ENCODE data around the gene C6orf62. TPM values are rescaled to one million over a fixed set of nuclear protein-coding genes. Genes with fewer than 3 reads are reported as not detected.

The C6orf62 gene
- total RNA-seq (2012; rRNA removed) (50.7 and 65.3 TPM in 2 replicates), polyA plus RNA-seq (2012; rRNA removed) (37.4 and 47.5 TPM in 2 replicates), Bru-seq, nascent RNA (percentile 97 among the genes with signal in this experiment), BruChase-seq, experiment 1, labeled RNA remaining after a 6-hour chase (percentile 97 among the genes with signal in this experiment), BruChase-seq, experiment 2, labeled RNA remaining after a 2-hour chase (percentile 97 among the genes with signal in this experiment)
- 13.9 and 19.9 TPM in 2 replicates for polyA plus RNA-seq (2012; cell fraction: cytosol; rRNA removed)
- polyA plus RNA-seq (2012; cell fraction: nucleus; rRNA removed; ENCODE audit: low replicate concordance) = 15.9 and 35.5 TPM in 2 replicates
- long read RNA-seq, full-length matches to known transcripts = 33 of 38 reads
- long read RNA-seq, partial matches to known transcripts = 2 of 38 reads
- long read RNA-seq, other reads (novel, unspliced or antisense) = 3 of 38 reads

DNA sequence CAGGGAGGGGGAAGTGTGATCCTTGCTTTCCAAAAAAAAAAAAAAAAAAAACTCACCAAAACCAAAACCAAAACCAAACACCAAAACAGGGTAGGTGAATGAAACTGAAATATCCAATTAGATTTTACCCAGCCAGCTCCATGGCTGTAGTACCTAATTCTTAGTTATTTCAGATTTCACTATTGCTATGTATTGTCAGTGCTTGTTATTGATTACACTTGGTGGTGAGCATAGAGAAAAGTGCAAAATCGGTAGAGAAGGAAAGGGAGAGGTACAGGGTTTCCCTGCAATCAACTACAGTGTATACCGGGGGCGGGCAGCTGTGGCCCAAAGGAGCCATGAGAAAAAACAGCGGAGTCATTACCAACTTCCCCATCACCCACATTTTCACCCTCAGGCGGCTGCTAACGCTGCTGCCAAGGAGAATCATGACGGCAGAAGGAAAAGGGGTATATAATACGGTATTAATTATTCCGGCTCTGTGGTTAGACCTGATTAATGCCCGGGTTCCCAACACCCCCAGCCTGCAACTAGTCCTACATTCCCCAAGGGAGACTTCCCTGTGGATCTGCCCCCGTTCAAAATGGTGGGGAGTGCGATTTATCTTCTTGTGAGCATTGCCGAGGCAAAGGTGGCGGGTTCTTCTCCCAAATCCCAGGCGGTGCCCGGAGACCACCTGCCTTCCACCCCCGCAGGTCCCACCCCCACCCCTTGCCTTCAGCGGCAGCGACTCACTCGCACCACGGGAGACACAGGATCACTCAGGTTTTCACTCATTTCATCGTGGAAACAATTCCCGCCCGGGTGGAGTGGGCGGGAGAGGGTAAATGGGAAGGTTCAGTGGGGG is at the start of gene C6orf62:
C6orf62 (minus strand) TSS at position 30 of the 847 bp plus-strand sequence. CDS start 486 bp downstream, outside the sequence.
- CTCF ChIA-PET = interaction anchor here (0.6 kb wide), 1 partner anchor 10 kb away, joined by 4 read pairs; no protein-coding TSS in a partner anchor

More for the DNA sequence above, at the start of gene C6orf62:
- Histone ChIP-seq H3K4me1 (ENCODE audit: control insufficient read depth, insufficient read depth, low read length) (no peaks in the 10 kb centered on the region), H4K5ac (ENCODE audit: low read depth, low read length) (no peak within 1 kb of the TSS), H4K20me1 (ENCODE audit: insufficient read depth, low read length) (peaks cover 54% of the 10 kb centered on the region), H2AK9ac (replicated peaks; ENCODE audit: low read depth, low read length, poor library complexity) (peak within 1 kb of the TSS; percentile 100), H2BK120ac (ENCODE audit: low read depth, low read length) (no peak within 1 kb of the TSS), H2AFZ (replicated peaks; ENCODE audit: low read length, poor library complexity) (peak within 1 kb of the TSS; percentile 72), H3K36me3 (ENCODE audit: control insufficient read depth, insufficient read depth, low read length) (peaks cover 17% of the 10 kb centered on the region), H3K4me3 (ENCODE audit: insufficient read depth, low read depth, low read length) (peak within 1 kb of the TSS; percentile 98), H2AK5ac (ENCODE audit: low read depth, low read length) (peak within 1 kb of the TSS; percentile 65; the same call in 1 of the 2 replicates), H3K9me1 (ENCODE audit: insufficient read depth, low read length) (no peaks in the 10 kb centered on the region), H4K91ac (ENCODE audit: insufficient read depth, low read depth, low read length) (no peak within 1 kb of the TSS), H3K4ac (ENCODE audit: low read depth, low read length) (peak within 1 kb of the TSS; percentile 58), H2BK15ac (ENCODE audit: low read depth, low read length) (no peak within 1 kb of the TSS), H2BK20ac (ENCODE audit: low read depth, low read length) (no peak within 1 kb of the TSS), H3K27ac (ENCODE audit: insufficient read depth, low read length) (peak within 1 kb of the TSS; percentile 98), H3K79me1 (ENCODE audit: low read depth in 1 of 2, low read length in 2 of 2) (peaks cover 0 to 8% of the 10 kb centered on the region in 2 experiments; a peak in 1 of 4 replicates), H3K56ac (ENCODE audit: extremely low read depth, insufficient read depth, low read length) (peak within 1 kb of the TSS; percentile 54), H3K18ac (ENCODE audit: low read depth, low read length) (no peak within 1 kb of the TSS), H3K27me3 (ENCODE audit: control insufficient read depth, insufficient read depth, low read length) (no peaks in the 10 kb centered on the region), H3K14ac (replicated peaks; ENCODE audit: low read depth, low read length) (peak within 1 kb of the TSS; percentile 61), H2BK5ac (ENCODE audit: low read depth, low read length, poor library complexity, severe bottlenecking) (peak within 1 kb of the TSS; percentile 94), H3K23ac (ENCODE audit: low read depth, low read length) (peak within 1 kb of the TSS; percentile 67; the same call in 1 of the 2 replicates), H4K8ac (ENCODE audit: low read depth in 2 of 2, low read length in 2 of 2) (peak within 1 kb of the TSS in 1 of 2 experiments; percentile 36; a peak in 2 of 4 replicates), H3K9me3 (ENCODE audit: control insufficient read depth, insufficient read depth, low read length) (no peaks in the 10 kb centered on the region), H3K9ac (ENCODE audit: low read depth, low read length) (peak within 1 kb of the TSS; percentile 99), H3K4me2 (ENCODE audit: low read depth, low read length) (peak within 1 kb of the TSS; percentile 99)
- WGBS, 2 experiments (ENCODE audit: extremely low coverage in 2 of 2, insufficient read length in 1 of 2) = no CpG with 5 or more reads among the region's 25 CpGs
- in situ Hi-C loops (cut with MboI; ENCODE audit: low sequenced_read_pairs) (no loop called here), intact Hi-C loops (cut with micrococcal nuclease) (loop anchor here (5.0 to 10.0 kb wide), 2 partner anchors 135 to 353 kb away; no protein-coding TSS in a partner anchor), dilution Hi-C loops (cut with HindIII; ENCODE audit: low sequenced_read_pairs, unreplicated experiment) (no loop called here)
- TF ChIP-seq NFE2L2 (IDR thresholded peaks at IDR 0.05; ENCODE audit: low read depth, low read length) (0 out of 2 replicates have a peak, but pooled peaks have one; percentile 53), CEBPB (IDR thresholded peaks at IDR 0.05; ENCODE audit: low read depth, low read length) (no peak)
- POLR2A ChIA-PET (ENCODE audit: unreplicated experiment) = interaction anchor here (0.5 to 0.9 kb wide), 2 partner anchors 24 to 168 kb away, joined by 3 to 18 read pairs; no protein-coding TSS in a partner anchor
- ATAC-seq (ENCODE audit: low read depth) = no peak
- peak; percentile 30 for DNase-seq
- no TSS peak for BruUV-seq (replicated peaks)

Measured in IMR-90 (cell line).